ENCODE results near the gene FAM193A. TPM values are rescaled to one million over a fixed set of nuclear protein-coding genes. Genes with fewer than 3 reads are reported as not detected.

FAM193A gene
- total RNA-seq, 1 experiment from 2014 or later: 31.3 TPM

GRCh38 chr4:2728221-2728620 lies 191.8 kb downstream of the FAM193A start:
- Mint-ChIP-seq H3K4me1 (ENCODE audit: insufficient read depth, unreplicated experiment) (no peaks in the 10 kb centered on the region), H3K36me3 (ENCODE audit: insufficient read depth, unreplicated experiment) (peaks cover 73% of the 10 kb centered on the region), H3K27ac (ENCODE audit: low read depth, unreplicated experiment) (no peak overlapping the region), H3K27me3 (ENCODE audit: insufficient read depth, unreplicated experiment) (no peaks in the 10 kb centered on the region), H3K4me3 (ENCODE audit: unreplicated experiment) (no peak overlapping the region), H3K9me3 (ENCODE audit: unreplicated experiment) (no peaks in the 10 kb centered on the region)
- CTCF ChIA-PET: interaction anchor here (0.6 to 1.1 kb wide), 5 partner anchors 10 to 226 kb away, joined by 3 to 7 read pairs (median 4); no protein-coding TSS in a partner anchor
- TF ChIP-seq, protein P1, sequence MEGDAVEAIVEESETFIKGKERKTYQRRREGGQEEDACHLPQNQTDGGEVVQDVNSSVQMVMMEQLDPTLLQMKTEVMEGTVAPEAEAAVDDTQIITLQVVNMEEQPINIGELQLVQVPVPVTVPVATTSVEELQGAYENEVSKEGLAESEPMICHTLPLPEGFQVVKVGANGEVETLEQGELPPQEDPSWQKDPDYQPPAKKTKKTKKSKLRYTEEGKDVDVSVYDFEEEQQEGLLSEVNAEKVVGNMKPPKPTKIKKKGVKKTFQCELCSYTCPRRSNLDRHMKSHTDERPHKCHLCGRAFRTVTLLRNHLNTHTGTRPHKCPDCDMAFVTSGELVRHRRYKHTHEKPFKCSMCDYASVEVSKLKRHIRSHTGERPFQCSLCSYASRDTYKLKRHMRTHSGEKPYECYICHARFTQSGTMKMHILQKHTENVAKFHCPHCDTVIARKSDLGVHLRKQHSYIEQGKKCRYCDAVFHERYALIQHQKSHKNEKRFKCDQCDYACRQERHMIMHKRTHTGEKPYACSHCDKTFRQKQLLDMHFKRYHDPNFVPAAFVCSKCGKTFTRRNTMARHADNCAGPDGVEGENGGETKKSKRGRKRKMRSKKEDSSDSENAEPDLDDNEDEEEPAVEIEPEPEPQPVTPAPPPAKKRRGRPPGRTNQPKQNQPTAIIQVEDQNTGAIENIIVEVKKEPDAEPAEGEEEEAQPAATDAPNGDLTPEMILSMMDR (IDR thresholded peaks at IDR 0.05; ENCODE audit: unreplicated experiment): no peak
- no TSS peak for BruUV-seq (replicated peaks)
- POLR2A ChIA-PET: no interaction called here
- no peak for DNase-seq (ENCODE audit: unreplicated experiment)
- intact Hi-C loops (cut with micrococcal nuclease): no loop called here

GRCh38 chr4:2728806-2729532 lies 192.5 kb downstream of the FAM193A start:
- CTCF ChIA-PET: interaction anchor here (0.6 to 1.1 kb wide), 4 partner anchors 10 to 34 kb away, joined by 4 to 7 read pairs (median 4); no protein-coding TSS in a partner anchor

GRCh38 chr4:2729533-2729875 lies 193.1 kb downstream of the FAM193A start:
- Mint-ChIP-seq H3K4me1 (ENCODE audit: insufficient read depth, unreplicated experiment) (no peaks in the 10 kb centered on the region), H3K9me3 (ENCODE audit: unreplicated experiment) (no peaks in the 10 kb centered on the region), H3K27ac (ENCODE audit: low read depth, unreplicated experiment) (no peak overlapping the region), H3K36me3 (ENCODE audit: insufficient read depth, unreplicated experiment) (peaks cover 78% of the 10 kb centered on the region), H3K4me3 (ENCODE audit: unreplicated experiment) (no peak overlapping the region), H3K27me3 (ENCODE audit: insufficient read depth, unreplicated experiment) (no peaks in the 10 kb centered on the region)
- no peak for DNase-seq (ENCODE audit: unreplicated experiment)
- CTCF ChIA-PET: interaction anchor here (1.1 kb wide), 1 partner anchor 18 kb away, joined by 4 read pairs; no protein-coding TSS in a partner anchor
- TF ChIP-seq, protein P1 (IDR thresholded peaks at IDR 0.05; ENCODE audit: unreplicated experiment): no peak
- intact Hi-C loops (cut with micrococcal nuclease): no loop called here
- no TSS peak for BruUV-seq (replicated peaks)
- POLR2A ChIA-PET: interaction anchor here (0.5 to 1.1 kb wide), 3 partner anchors 11 to 234 kb away, joined by 3 read pairs; partner anchors contain the start of gene GRK4

More at GRCh38 chr4:2728806-2729532, 192.5 kb downstream of the FAM193A start:
- Mint-ChIP-seq H3K36me3 (ENCODE audit: insufficient read depth, unreplicated experiment) (peaks cover 73% of the 10 kb centered on the region), H3K9me3 (ENCODE audit: unreplicated experiment) (no peaks in the 10 kb centered on the region), H3K27ac (ENCODE audit: low read depth, unreplicated experiment) (no peak overlapping the region), H3K4me1 (ENCODE audit: insufficient read depth, unreplicated experiment) (no peaks in the 10 kb centered on the region), H3K27me3 (ENCODE audit: insufficient read depth, unreplicated experiment) (no peaks in the 10 kb centered on the region), H3K4me3 (ENCODE audit: unreplicated experiment) (no peak overlapping the region)
- TF ChIP-seq, protein P1 (IDR thresholded peaks at IDR 0.05; ENCODE audit: unreplicated experiment): no peak
- POLR2A ChIA-PET: interaction anchor here (0.5 kb wide), 1 partner anchor 235 kb away, joined by 3 read pairs; the partner anchor contains the start of gene GRK4
- no TSS peak for BruUV-seq (replicated peaks)
- no peak for DNase-seq (ENCODE audit: unreplicated experiment)
- intact Hi-C loops (cut with micrococcal nuclease): no loop called here

GRCh38 chr4:2731907-2732317 lies 195.5 kb downstream of the FAM193A start:
- ChIA-PET CTCF (interaction anchor here (0.6 kb wide), 2 partner anchors 160 to 326 kb away, joined by 3 read pairs; no protein-coding TSS in a partner anchor), POLR2A (interaction anchor here (1.5 kb wide), 1 partner anchor 11 kb away, joined by 3 read pairs; no protein-coding TSS in a partner anchor)
- Mint-ChIP-seq H3K36me3 (ENCODE audit: insufficient read depth, unreplicated experiment) (peaks cover 75% of the 10 kb centered on the region), H3K27me3 (ENCODE audit: insufficient read depth, unreplicated experiment) (no peaks in the 10 kb centered on the region), H3K4me1 (ENCODE audit: insufficient read depth, unreplicated experiment) (no peaks in the 10 kb centered on the region), H3K27ac (ENCODE audit: low read depth, unreplicated experiment) (peak overlapping the region; percentile 68), H3K4me3 (ENCODE audit: unreplicated experiment) (no peak overlapping the region), H3K9me3 (ENCODE audit: unreplicated experiment) (no peaks in the 10 kb centered on the region)
- BruUV-seq (replicated peaks): no TSS peak
- TF ChIP-seq, protein P1 (IDR thresholded peaks at IDR 0.05; ENCODE audit: unreplicated experiment): no peak
- no peak for DNase-seq (ENCODE audit: unreplicated experiment)
- intact Hi-C loops (cut with micrococcal nuclease): no loop called here
